ENCODE measurements around the gene POLN.
"Not testable (repeated sequence)": the region's sequence is repeated elsewhere in the genome, so short reads cannot be mapped to it uniquely, and the experiment has no call there.

POLN gene

DNA sequence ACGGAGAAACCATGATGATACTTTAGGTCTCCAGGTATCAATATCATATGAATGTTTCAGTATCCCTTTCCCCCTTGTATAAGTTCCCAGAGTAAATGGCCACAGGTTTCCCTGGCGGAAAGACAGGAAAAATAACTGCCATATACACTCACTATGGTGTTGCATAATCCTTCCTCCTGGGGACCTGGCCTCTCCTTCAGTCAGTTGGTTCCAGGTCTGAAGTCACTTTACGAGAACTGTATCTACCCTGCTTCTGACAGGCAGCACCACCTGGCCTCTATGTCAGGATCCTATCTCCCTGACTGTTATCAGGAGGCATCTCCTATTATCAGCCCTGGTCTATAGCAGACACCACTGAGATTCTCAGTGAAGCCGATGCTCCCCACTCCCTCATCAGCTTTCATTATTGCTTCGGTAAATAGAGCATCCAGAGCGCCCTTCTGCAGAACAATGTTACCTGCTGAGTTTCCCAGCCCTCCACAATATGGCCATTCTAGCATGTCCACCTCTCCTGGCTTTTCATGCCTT lies 22.6 kb downstream of the POLN start:
- no peak for DNase-seq (ENCODE audit: low read depth)

DNA sequence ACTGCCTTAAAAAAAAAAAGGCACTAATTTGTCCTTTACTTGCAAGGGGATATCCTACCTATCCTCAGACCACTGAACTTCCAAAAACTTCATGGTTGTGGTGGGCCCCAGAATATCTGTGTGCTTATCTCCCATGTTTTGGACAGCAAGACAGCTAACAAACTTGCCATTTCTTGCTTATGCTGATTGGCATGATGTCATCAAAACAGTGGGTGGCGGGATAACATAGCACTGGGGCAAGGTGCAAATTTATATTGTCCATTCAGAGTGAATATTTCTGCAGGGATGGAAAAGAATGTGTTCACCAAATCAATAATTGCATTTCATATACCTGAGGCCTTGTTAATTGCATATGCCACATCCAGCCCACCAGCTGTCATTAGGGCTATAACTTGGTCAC lies 23.5 kb downstream of the POLN start:
- DNase-seq (ENCODE audit: low read depth), result no peak

DNA sequence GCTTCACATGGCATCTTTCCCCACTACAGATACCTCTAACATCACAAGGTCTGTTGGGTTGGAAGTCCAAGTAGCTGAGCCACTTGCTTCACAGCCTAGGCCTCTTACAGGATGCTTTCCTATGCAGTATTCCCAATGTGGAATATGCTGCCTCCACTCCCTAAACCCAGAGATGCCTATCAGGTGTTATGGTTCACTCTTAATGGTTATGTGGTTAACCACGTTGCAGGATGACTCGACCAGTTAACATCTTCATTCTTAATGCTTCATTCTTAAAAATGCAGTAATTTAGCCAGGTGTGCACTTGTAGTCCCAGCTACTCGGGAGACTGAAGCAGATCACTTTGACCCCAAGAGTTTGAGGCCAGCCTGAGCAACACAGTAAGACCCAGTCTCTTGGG lies 24.2 kb downstream of the POLN start:
- DNase-seq (ENCODE audit: low read depth), result no peak

DNA sequence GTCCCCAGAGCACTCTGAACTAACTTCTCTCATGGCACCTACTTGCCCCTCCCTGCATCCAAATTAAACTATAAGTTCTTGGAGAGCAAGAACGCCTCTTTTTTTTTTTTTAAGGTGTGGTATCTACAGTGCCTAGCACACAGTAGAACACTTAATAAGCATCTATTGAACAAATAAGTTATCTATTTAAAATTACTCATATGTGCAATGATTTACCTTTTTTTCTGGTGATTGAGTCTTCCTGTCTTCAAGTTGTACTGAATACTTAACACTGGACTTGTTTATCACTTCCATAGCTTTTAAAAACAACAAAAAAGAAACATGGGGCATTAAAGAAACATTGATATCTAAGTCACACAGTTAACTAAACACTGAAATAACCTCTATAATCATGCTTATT lies 29.1 kb downstream of the POLN start:
- no peak for DNase-seq (ENCODE audit: low read depth)

DNA sequence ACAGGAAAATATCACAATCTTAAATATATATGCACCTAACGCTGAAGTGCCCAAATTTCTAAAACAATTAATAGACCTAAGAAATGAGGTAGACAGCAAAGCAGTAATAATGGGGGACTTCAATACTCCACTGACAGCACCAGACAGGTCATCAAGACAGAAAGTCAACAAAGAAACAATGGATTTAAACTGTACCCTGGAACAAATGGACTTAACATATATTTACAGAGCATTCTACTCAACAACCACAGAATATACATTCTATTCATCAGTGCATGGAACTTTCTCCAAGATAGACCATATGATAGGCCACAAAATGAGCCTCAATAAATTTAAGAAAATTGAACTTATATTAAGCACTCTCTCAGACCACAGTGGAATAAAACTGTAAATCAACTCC lies 39.1 kb downstream of the POLN start:
- DNase-seq (ENCODE audit: low read depth), result not testable (repeated sequence)

DNA sequence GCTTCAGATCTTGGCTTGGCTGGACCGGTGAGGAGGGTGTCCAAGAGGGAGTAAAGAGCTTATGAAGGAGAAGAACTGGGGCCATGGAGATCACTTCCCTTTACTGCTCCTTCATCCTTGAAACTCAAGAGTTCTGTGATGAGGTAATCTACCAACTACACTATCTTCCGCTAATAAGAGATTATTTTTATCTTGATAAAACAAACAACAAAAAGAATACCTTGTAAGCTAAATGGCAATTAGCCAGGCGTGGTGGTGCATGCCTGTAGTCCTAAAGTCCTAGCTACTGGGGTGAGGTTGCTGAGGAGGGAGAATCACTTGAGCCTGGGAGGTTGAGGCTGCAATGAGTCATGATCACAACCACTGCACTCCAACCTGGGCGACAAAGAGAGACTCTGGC lies 47.4 kb downstream of the POLN start:
- DNase-seq (ENCODE audit: low read depth), result no peak

DNA sequence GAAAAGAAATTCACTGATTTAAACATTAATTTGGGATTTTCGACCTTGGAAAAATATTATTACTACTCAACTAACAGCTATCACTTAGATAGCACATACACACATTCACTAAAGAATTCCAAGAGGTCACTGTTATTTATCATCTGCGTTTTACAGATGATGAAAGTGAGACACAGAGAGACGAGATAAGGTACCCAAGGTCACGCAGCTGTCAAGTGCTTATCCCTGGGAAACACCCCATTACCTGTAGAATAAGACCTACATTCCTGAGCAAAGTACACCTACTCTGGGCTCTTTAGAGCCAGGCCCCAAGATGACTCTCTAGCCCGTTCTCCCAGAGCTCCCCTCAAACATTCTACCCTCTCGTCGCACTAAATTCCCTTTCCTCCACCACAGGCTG lies 48.6 kb downstream of the POLN start:
- no peak for DNase-seq (ENCODE audit: low read depth)

DNA sequence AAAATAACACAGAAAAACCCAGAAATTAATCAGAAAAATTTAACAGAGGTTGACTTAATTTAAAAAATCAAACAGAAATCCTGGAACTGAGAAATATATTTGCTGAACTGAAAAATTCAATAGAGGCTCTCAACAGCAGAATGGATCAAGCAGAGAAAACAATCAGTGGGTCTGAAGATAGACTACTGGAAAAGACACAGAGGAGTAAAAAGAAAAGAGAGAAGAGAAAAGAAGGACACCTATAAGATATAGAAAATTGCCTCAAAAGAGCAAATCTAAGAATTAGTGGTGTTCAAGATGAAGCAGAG lies 55.1 kb downstream of the POLN start:
- DNase-seq (ENCODE audit: low read depth), result no peak

DNA sequence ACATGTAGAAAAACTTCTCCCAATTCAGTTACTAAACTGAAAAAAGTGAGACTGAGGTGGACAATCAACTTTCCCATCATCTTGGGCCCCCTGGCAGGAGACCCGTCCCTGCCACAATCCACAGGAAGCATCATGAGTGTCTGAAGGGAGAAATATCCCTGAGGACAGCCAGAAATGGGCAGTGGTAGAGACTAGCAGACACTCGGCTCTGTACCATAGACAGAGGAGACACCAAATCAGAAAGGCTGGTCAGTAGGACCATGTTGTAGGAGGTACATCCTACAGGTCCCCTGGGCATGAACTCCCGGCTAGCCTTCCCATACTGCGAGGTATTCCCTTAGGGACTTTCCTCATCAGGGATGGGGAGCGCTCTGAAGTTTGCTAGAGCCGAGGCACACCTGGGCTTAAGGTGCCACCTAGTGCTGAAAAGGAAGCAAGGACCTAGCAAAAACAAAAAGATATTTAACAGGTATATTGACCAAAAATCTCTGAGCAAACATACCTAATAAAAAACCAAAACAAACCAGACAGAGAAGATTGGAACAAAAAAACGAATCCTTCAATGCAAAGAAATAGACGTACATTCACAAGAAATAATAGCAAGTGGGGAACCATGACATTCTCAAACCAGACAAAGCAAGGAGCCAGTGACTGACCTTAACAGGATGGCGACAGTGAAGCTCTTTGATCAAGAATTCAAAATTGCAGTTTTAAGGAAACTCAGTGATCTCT lies 55.6 kb downstream of the POLN start:
- no peak for DNase-seq (ENCODE audit: low read depth)

DNA sequence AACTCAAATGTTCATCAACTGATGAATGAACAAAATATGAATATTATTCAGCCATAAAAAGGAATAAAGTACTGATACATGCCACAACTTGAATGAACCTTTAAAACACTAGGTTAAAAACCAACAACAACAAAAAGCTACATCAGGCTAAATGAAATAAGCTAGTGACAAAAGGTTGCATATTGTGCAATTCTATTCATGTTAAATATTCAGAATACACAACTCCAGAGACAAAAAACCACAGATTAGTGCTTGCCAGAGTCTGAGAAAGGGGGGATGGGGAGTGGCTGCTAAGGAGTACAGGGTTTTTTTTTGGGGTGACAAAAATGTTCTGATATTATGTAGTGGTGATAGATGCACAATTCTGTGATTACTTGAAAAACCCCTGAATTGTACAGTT lies 58.5 kb downstream of the POLN start:
- no peak for DNase-seq (ENCODE audit: low read depth)

DNA sequence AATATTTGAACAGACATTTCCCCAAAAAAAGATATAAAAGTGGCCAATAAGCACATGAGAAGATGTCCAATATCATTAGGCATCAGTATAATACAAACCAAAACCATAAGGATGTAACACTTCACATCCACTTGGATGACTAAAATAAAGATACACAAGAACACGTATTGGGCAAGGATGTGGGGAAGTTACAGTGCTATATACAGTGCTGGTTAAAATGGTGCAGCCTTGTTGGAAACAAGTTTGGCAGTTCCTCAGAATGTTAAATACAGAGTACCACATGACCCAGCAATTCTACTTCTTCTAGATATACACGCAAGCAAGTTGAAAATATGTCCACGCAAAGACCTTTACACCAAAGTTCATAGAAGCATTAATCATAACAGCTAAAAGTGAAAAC lies 58.9 kb downstream of the POLN start:
- DNase-seq (ENCODE audit: low read depth), result no peak

DNA sequence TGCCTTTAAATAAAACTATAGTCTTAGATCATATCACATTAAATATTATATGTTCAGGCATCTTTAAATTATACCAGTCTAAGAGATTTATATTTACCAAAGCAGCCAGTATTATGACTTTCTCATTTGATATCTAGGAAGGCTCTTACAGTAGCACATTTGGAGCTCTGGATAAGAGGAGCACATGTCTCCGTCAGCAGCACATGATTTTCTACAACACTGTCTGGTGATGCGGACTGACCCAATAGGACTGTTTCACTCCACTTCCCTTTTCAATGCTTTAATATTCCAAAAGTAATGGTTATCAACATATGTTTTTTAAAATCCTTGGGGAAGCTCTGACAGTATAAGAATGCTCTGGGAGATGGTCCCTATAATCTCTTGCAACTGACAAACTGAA lies 61.5 kb downstream of the POLN start:
- no peak for DNase-seq (ENCODE audit: low read depth)

DNA sequence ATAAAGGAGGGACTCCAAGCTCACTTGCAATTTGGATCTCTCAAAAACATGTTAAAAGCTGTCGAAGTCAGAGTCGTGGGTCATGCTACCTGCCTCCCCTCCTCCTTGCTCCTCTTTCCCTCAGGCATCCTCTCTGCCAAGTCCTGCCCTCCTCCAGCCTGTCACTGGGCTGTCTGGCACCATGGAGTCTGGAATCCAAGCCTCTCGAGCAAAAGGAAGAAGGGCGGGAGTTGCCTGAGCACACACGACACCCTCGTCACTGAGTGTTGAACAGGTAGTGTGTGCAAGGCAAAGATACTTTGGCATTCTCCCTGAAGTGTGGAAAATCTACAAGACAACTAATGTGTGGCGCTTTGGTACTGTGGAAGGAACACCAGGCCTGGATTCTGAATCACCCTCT lies 62.2 kb downstream of the POLN start:
- DNase-seq (ENCODE audit: low read depth), result no peak

DNA sequence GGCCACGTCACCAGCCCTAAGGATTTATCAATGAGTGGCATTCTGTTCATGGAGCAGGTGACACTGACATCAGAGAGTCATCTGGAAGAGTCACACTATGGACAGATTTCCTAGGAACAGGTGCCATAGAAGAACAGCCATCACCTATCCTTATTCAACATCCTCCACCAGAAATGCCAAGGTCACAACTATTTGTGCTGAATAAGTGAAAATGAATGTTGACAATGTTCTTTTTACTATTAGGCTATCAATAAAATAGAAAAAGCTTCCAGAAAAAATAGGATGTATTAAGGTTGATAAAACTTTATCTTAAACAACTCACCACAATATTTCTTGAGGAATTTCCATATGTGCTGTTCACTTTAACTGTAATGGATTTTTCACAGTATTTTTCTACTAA lies 62.9 kb downstream of the POLN start:
- no peak for DNase-seq (ENCODE audit: low read depth)

DNA sequence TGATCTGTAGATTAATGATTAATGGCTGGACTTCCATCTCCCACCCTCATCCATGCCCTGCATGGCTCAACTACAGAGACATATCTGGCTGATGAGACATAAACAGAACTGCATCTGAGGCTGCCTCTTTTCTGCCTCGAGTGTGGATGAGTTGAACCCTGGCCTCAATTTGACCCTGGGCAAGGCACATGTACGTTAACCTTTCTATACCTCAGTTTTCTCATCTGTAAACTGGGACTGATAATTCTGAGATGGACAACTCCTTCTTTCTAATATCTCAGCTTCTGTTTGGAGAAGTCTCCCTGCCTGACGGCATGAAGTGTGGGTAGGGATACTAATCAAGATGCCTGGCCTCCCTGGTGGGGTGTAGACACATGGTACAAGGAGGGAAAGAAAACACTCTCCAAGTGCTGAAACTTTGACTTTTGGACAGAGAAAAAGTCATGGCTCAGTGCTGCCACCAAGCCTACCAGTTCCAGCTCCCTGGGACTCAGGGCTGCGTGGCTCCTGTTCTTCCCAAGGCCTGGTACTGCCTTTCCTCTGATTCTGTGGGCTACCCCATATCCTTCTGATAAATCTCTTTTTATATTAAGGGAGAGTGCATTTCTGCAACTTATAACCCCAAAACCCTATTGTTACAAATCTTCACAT lies 64.4 kb downstream of the POLN start:
- DNase-seq (ENCODE audit: low read depth), result no peak

DNA sequence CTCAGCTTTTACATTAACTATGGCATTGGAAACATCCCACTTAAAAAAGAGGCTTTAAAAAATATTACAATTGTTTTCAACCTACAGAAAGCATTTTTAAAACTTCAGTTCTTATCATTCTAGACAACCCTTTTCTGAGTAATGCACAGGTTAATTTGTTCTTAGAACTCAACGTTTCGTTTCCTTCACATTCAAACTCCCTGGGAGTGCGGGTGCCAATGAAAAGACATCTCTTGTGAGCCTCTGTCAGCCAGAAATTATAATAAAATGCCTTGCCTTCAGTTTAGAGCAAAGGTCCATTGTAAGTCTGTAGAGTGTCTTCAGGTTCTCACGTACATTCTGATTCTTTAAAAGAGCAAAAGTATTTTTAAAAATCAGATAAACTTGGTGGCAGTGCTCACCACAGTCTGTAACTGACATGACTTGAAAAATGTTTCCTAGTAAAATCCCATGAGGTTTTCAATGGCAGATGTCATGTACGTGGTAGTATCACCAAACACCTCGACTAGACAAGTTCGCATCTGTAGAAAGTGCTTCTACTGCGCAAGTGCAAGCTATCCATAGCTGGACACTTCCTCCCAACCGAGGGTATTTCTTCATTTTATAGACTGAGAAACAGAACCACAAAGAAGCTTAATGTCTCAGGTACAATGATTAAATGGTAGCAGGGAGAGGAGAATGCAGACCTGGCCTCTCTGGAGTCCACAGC lies 65.8 kb downstream of the POLN start:
- DNase-seq (ENCODE audit: low read depth), result no peak

DNA sequence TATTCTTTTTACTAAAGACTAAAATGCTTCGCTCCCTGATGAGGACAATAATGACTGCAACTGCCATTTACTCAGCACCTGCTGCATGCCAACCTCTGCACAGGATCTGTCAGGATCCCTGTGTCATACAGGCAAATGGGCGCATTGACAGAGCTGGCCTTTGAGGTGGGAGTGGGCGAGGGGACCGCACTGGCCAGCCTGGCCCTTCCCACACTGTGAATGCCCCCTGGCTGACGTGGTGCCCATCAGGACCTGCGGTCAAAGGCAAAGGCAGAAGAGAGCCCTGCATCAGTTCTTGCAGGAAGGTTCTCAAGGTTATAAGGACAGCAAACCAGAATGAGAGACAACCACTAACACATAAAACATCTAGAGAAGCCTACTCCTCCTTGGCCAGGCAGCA lies 67.9 kb downstream of the POLN start:
- DNase-seq (ENCODE audit: low read depth), result no peak

DNA sequence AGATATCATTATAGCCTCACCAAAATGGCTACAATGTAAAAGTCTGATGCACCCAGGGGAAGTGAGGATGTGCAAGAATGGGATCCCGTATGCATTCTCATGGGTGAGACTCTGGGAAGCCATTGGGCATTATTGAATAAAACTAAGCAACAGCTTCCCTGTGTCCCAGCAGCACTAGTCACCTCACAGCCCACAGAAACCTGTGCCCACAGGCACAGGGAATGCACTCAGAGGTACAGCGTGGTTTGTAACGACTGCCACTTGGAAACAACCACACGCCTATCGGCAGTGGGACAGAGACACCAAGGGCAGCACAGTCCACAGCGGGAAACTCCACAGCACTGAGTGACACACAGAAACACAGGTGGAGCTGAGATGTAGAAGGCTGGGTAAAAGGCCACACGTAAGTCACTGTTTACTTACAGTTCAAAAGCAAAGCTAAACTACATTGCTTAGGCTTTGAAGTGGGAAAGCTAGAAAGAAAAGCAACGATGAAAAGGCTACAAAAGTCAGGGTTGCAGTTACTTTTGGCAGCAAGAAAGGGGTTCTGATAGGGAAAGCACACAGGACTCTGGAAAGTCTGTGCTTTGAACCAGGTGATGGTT lies 69.2 kb downstream of the POLN start:
- no peak for DNase-seq (ENCODE audit: low read depth)

DNA sequence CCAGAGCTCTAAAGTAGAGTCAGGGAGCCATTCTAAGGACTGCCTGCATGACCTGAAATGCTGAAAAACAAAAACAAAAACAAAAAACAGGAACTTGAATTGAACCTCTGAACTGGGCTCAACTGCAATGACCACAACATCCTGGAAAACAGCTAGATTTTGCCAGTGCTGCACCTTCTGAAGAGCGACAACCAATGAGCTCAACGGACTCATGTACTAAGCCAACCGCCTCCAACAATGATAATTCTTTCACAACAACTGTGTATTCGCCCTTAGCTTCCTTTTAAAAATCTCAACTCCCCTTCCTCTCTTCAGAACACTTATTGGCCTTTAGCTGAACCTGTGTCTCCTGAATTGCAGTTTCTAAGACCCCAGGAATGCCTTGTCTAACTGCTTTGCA lies 69.8 kb downstream of the POLN start:
- DNase-seq (ENCODE audit: low read depth), result no peak

DNA sequence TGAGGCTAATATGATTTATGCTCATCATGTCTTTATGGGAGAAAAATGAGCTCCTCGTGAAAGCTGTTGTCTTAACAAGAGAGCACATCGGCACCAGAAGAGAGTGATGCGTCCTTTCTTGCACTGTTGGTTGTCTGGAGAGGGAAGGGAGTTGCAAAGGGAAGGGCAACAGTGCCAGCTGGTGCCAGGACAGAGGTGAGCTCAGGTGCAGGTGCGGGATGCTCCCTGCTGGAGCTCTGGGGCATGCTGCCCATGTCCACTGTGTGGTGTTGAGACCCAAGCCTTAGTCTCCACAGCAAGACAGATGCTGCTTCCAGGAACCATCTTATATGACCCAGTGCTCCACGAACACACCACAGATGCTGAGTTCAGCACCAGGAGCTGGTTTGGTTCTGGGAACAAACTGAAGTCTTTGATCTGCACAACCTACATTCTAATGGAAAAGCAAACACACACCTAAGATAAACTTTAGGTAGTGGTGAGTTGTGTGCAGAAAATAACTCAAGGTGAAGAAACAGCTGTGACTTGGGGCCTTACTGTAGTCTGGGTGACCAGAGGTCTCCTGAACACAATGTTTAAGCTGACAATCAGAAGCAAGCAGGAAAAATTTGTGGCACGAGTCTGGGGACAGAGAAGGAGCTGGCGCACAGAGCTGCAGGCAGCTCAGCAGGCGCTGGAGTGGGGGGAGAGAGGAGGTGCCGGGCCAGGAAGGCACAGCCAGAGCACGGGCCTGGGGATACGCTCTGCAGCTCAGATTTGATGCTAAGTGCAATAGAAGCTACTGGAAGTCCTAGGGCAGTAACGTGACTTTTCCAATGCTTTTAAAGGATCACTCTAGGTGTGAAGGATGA lies 73.2 kb downstream of the POLN start:
- no peak for DNase-seq (ENCODE audit: low read depth)

DNA sequence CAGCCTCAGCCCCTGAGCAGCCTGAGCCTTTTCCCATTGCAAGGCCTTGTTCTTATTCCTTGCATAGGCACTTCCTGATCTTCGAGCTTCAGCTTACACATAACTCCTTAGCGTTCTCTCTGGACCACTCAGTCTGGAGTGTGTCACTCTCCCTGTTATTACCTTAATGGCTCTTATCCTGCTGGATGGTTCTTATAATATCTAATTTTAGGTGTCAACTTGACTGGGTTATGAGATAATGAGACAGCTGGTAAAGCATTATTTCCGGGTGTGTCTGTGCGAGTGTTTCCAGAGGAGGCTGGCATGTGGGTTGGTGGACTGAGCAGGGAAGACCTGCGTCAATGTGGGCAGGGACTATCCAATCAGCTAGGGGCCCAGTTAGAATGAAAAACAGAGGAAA lies 75.7 kb downstream of the POLN start:
- DNase-seq (ENCODE audit: low read depth), result no peak

DNA sequence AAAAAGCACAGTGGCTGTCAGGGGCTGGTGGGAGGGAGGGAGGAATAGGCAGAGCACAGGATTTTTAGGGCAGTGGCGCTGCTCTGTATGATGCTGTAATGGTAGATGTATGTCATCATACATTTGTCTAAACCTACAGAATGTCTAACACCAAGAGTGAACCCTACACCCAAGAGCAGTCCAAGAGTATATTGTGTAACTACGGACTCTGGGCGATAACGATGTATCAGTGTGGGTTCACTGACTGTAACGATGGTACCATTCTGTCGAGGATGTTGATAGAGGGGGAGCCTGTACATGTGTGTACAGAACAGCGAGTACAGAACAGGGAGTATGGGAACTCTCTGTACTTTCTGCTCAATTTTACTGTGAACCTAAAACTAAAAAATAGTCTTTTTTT lies 76.5 kb downstream of the POLN start:
- DNase-seq (ENCODE audit: low read depth), result no peak

Data from stimulated activated CD8-positive, alpha-beta memory T cell treated with anti-CD3 and anti-CD28 coated beads, Interleukin-4, amount 100 ng/mL, for 24 hours (primary cell).